PC-3 (cell line): ENCODE measurements around the gene PIK3R3.

Experiments
- CTCF ChIP-seq: fragments of 300-600 bp; sonication (generic); conservative IDR thresholded peaks from 2 replicates; pipeline ENCODE4 v1.5.1; 2017; ENCODE audit warnings: antibody characterized with exemption, low read depth, mild to moderate bottlenecking, low read length
- EZH2 ChIP-seq: fragments of 300-600 bp; sonication (generic); IDR thresholded peaks from one replicate; pipeline ENCODE4 v1.6.1; 2017; ENCODE audit warnings: antibody characterized with exemption, mild to moderate bottlenecking, low read length; ENCODE audit not compliant: unreplicated experiment

GRCh38 chr1:46083579-46083978 lies 48.9 kb downstream of the PIK3R3 start:
- no peak for TF ChIP-seq EZH2
- TF ChIP-seq CTCF = no peak
